ENCODE data around the gene TMEM219. TPM values are rescaled to one million over a fixed set of nuclear protein-coding genes. Genes with fewer than 3 reads are reported as not detected.

TMEM219 gene
- total and polyA plus RNA-seq, 11 donors: 58.9 to 121 (median 69.8) TPM

- no peaks in the 10 kb centered on the region for H3K9me3 ChIP-seq
- intact Hi-C loops (cut with DNase I): loop anchor here in 9 of 10 donors (1.0 to 10.0 kb wide), 11 partner anchors 18 to 191 kb away; partner anchors contain the start of genes TMEM219 (in 4 of the 9), CDIPT (in 2 of the 9), KCTD13 (in 2 of the 9) and MAZ (in 2 of the 9)
- peak; percentile 68 to 84 (median 76) for ATAC-seq
- peaks cover 0 to 31% (median 18%) of the 10 kb centered on the region in 12 donors for H3K4me1 ChIP-seq
- no peaks in the 10 kb centered on the region for H3K27me3 ChIP-seq
- H3K27ac ChIP-seq: peak within 1 kb of the TSS; percentile 88 to 100 (median 96)
- WGBS, 4 donors: 0 to 1% (median 0%) methylated on average over 38 to 53 of the region's 53 CpGs
- peak; percentile 90 to 94 (median 91) for DNase-seq
- peaks cover 0 to 62% (median 46%) of the 10 kb centered on the region in 9 donors for H3K36me3 ChIP-seq
- TF ChIP-seq POLR2A (IDR thresholded peaks at IDR 0.05): no peak
- TF ChIP-seq CTCF (IDR thresholded peaks at IDR 0.05): no peak
- H3K4me3 ChIP-seq: peak within 1 kb of the TSS; percentile 53 to 95 (median 80)
These were observed 33.5 kb downstream of the TMEM219 start, which contains the start of gene HIRIP3 for GRCh38 chr16:29995324-29995910. TSS of gene HIRIP3 (minus strand) at chr16:29995617. CDS start at chr16:29995605, 12 bp downstream.

DNA sequence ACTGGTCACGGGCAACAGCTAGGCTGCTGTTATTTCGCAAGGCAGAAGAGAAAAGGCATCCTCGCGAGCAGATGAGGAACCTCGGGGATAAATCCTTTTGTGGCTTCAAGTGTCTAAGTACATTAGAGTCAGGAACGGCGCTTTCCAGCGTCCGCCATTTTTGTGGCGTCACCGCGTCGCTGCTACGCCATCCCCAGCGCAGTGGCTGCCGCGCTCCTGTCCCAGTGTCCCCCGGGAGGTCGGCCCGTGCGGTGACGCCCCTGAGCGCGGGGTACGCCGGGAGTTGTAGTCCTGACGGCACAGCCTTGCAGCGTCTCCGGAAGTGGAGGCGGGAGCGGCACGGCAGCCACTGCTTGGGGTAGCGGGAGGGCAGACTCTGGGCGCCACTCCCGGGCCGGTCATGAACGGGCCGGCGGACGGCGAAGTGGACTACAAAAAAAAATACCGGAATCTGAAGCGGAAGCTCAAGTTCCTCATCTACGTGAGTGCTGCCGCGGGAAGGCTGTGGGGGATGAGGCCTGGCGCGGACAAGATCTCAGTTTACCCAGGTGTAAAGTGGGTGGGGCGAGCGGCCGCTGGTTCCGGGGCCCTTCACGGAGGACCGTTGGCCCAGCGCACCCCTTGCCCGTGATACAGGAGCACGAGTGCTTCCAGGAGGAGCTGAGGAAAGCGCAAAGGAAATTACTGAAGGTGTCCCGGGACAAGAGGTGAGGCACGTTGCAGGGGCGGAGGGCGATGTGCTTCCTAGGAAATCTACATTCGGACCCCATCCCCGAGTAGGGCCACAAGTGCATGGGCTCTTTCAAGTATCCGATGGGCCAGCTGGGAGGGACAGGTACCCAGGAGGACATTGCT lies 34.3 kb downstream of the TMEM219 start, which contains the start of gene INO80E:
Gene INO80E (plus strand): TSS at position 331 of the 855 bp plus-strand sequence. CDS start 70 bp downstream, at position 401.
- H3K4me3 ChIP-seq: peak within 1 kb of the TSS; percentile 53 to 95 (median 80)
- 0 to 1% (median 0%) methylated on average over 23 to 65 of the region's 65 CpGs for WGBS, 4 donors
- peak; percentile 99 to 100 (median 99) for DNase-seq
- no peaks in the 10 kb centered on the region for H3K9me3 ChIP-seq
- intact Hi-C loops (cut with DNase I): loop anchor here in 9 of 10 donors (1.0 to 10.0 kb wide), 12 partner anchors 19 to 191 kb away; partner anchors contain the start of genes TMEM219 (in 4 of the 9), KCTD13 (in 3 of the 9), CDIPT (in 2 of the 9) and MAZ (in 2 of the 9)
- peaks cover 0 to 62% (median 44%) of the 10 kb centered on the region in 9 donors for H3K36me3 ChIP-seq
- H3K4me1 ChIP-seq: peaks cover 0 to 31% (median 18%) of the 10 kb centered on the region in 12 donors
- ATAC-seq: peak; percentile 98 to 99 (median 98)
- TF ChIP-seq CTCF (IDR thresholded peaks at IDR 0.05): no peak
- TF ChIP-seq POLR2A (IDR thresholded peaks at IDR 0.05): peak in 1 of 2 donors; percentile 58
- H3K27me3 ChIP-seq: no peaks in the 10 kb centered on the region
- peak within 1 kb of the TSS; percentile 88 to 100 (median 96) for H3K27ac ChIP-seq

DNA sequence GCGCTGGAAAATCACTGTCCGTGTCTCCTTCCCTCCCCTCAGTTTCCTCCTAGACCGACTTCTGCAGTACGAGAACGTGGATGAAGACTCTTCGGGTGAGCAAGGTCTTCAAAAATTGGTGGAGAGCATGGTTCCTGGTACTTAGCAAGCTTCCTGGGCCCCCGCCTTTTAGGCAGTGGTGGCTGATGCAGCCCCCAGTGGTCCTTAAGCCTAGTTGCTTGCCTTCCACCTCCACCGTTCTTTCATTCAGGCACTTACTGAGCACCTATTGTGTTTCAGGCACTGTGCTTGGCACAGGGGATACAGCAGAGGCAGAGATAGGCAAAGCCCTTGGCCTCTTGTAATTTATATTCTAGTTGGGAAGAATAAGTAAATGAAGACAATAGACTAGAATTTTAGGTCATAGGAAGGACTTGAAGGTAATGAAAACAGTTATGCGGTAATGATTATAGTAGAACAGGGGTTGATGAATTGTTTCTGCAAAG lies 34.9 kb downstream of the TMEM219 start:
- Histone ChIP-seq H3K27ac (peak overlapping the region in 8 of 12 donors; percentile 91 to 100 (median 96)), H3K9me3 (no peaks in the 10 kb centered on the region), H3K4me3 (peak overlapping the region; percentile 53 to 95 (median 80)), H3K36me3 (peaks cover 0 to 55% (median 43%) of the 10 kb centered on the region in 9 donors), H3K27me3 (no peaks in the 10 kb centered on the region), H3K4me1 (peaks cover 0 to 31% (median 18%) of the 10 kb centered on the region in 12 donors)
- intact Hi-C loops (cut with DNase I): loop anchor here in 8 of 10 donors (1.0 to 10.0 kb wide), 8 partner anchors 35 to 192 kb away; partner anchors contain the start of genes TMEM219 (in 4 of the 8), KCTD13 (in 3 of the 8), CDIPT (in 2 of the 8) and MAZ (in 2 of the 8)
- no peak for TF ChIP-seq POLR2A (IDR thresholded peaks at IDR 0.05)
- TF ChIP-seq CTCF (IDR thresholded peaks at IDR 0.05): no peak
- peak in 1 of 5 donors; percentile 8 for DNase-seq
- ATAC-seq: no peak
- 23 to 29% (median 26%) methylated on average over 9 of the region's 9 CpGs for WGBS, 4 donors
